Gastroesophageal sphincter (tissue), 4 donors: Measurements from ENCODE around the gene OSGIN1. TPM values are rescaled to one million over a fixed set of nuclear protein-coding genes. Genes with fewer than 3 reads are reported as not detected.

Source experiments
- ATAC-seq: fragments of 150-250 bp; one replicate; pipeline ENCODE4 v1.9.1; 2016; ENCODE audit warnings: mild to moderate bottlenecking, moderate library complexity
- H3K27ac ChIP-seq, 4 donors: fragments of 200-600 bp; sonication (generic) in 3 of 4; 1 replicate in 3 of 4; 2 replicates in 1 of 4; pipeline ENCODE4 v1.5.1; 2016 to 2019
- H3K27me3 ChIP-seq: fragments of 200-600 bp; sonication (generic); one replicate; pipeline ENCODE4 v1.5.1; 2019
- H3K36me3 ChIP-seq, 2 donors: fragments of 200-600 bp; sonication (generic); one replicate each; pipeline ENCODE4 v1.5.1; 2019; ENCODE audit warnings: control low read depth in 1 of 2
- H3K4me1 ChIP-seq, 3 donors: fragments of 200-600 bp; sonication (generic); 1 replicate in 2 of 3; 2 replicates in 1 of 3; pipeline ENCODE4 v1.5.1; 2016 to 2019; ENCODE audit warnings: control low read depth in 2 of 3
- H3K4me3 ChIP-seq, 2 donors: fragments of 200-600 bp; sonication (generic); one replicate each; pipeline ENCODE4 v1.5.1; 2019; ENCODE audit warnings: mild to moderate bottlenecking in 1 of 2, moderate library complexity in 1 of 2
- H3K9me3 ChIP-seq, 3 donors: fragments of 200-600 bp; sonication (generic); one replicate each; pipeline ENCODE4 v1.5.1; 2017 to 2019; ENCODE audit warnings: control low read depth in 2 of 3
- CTCF ChIP-seq, 4 experiments: fragments of 200-600 bp in 2 of 4; fragments of 450-650 bp in 2 of 4; sonication (generic) in 1 of 4; IDR thresholded peaks; one replicate each; pipeline ENCODE4 v1.5.1; 2017 to 2019; ENCODE audit warnings: antibody characterized with exemption in 4 of 4, mild to moderate bottlenecking in 2 of 4, moderate library complexity in 2 of 4
- EP300 ChIP-seq: sonication (generic); formaldehyde crosslinking; IDR thresholded peaks from one replicate; pipeline ENCODE4 v1.6.1; 2017; ENCODE audit warnings: antibody characterized with exemption, mild to moderate bottlenecking
- POLR2A ChIP-seq, 2 donors: fragments of 450-650 bp; IDR thresholded peaks; one replicate each; pipeline ENCODE4 v1.6.1; 2017; ENCODE audit warnings: antibody characterized with exemption in 2 of 2, mild to moderate bottlenecking in 2 of 2, moderate library complexity in 1 of 2
- POLR2AphosphoS5 ChIP-seq: sonication (generic); formaldehyde crosslinking; IDR thresholded peaks from one replicate; pipeline ENCODE4 v1.6.1; 2017; ENCODE audit warnings: antibody characterized with exemption
- WGBS, 2 donors: methylation state at CpG; one replicate each; pipeline ENCODE4 v1.1.5; 2018; ENCODE audit warnings: low coverage in 1 of 2; 5-methylcytosine and 5-hydroxymethylcytosine counted together
- total RNA-seq, 4 donors: library from RNA; depleted of rRNA; stranded (reverse); fragments of >200 nt; gene quantifications; one replicate each; pipeline ENCODE4 v1.1.0, GENCODE V29; 2016

Gene OSGIN1
- total RNA-seq, 4 donors from 2014 or later = 7.9 to 12.5 (median 9.4) TPM

- Histone ChIP-seq H3K4me3 (no peak overlapping the region), H3K27ac (no peak overlapping the region), H3K9me3 (peaks cover 0 to 12% (median 0%) of the 10 kb centered on the region in 3 donors), H3K27me3 (peaks cover 14% of the 10 kb centered on the region), H3K4me1 (peaks cover 0 to 4% (median 0%) of the 10 kb centered on the region in 3 donors), H3K36me3 (no peaks in the 10 kb centered on the region)
- ATAC-seq = no peak
- TF ChIP-seq POLR2AphosphoS5 (no peak), POLR2A (IDR thresholded peaks at IDR 0.05) (no peak), EP300 (no peak), CTCF (IDR thresholded peaks at IDR 0.05) (no peak)
- 74 to 100% methylated on average over 1 to 9 of the region's 22 CpGs for WGBS, 2 donors
Observed at GRCh38 chr16:83973581-83974385, 20.7 kb downstream of the OSGIN1 start.

- TF ChIP-seq CTCF (IDR thresholded peaks at IDR 0.05) = no peak
- no peak for TF ChIP-seq POLR2A (IDR thresholded peaks at IDR 0.05)
- TF ChIP-seq POLR2AphosphoS5 = no peak
- no peak for TF ChIP-seq EP300
- whole genome bisulfite sequencing, 2 donors = 37 to 46% methylated on average over 5 to 7 of the region's 7 CpGs
- ATAC-seq = no peak
- no peaks in the 10 kb centered on the region for H3K36me3 ChIP-seq
- H3K27ac ChIP-seq = no peak overlapping the region
- H3K9me3 ChIP-seq = peaks cover 0 to 16% (median 0%) of the 10 kb centered on the region in 3 donors
- H3K4me3 ChIP-seq = no peak overlapping the region
- no peaks in the 10 kb centered on the region for H3K4me1 ChIP-seq
- peaks cover 7% of the 10 kb centered on the region for H3K27me3 ChIP-seq
Observed at GRCh38 chr16:83974475-83974874, 21.4 kb downstream of the OSGIN1 start.

- H3K9me3 ChIP-seq = peaks cover 0 to 16% (median 0%) of the 10 kb centered on the region in 3 donors
- 40 to 80% methylated on average over 1 of the region's 15 CpGs for WGBS, 2 donors
- H3K27me3 ChIP-seq = peaks cover 3% of the 10 kb centered on the region
- no peaks in the 10 kb centered on the region for H3K4me1 ChIP-seq
- ATAC-seq = no peak
- H3K36me3 ChIP-seq = no peaks in the 10 kb centered on the region
- no peak overlapping the region for H3K27ac ChIP-seq
- TF ChIP-seq CTCF (IDR thresholded peaks at IDR 0.05) (no peak), POLR2AphosphoS5 (no peak), EP300 (no peak), POLR2A (IDR thresholded peaks at IDR 0.05) (no peak)
- H3K4me3 ChIP-seq = no peak overlapping the region
Observed at GRCh38 chr16:83975590-83976260, 22.7 kb downstream of the OSGIN1 start.

GRCh38 chr16:83977056-83977815 is 24.2 kb downstream of the OSGIN1 start:
- TF ChIP-seq EP300 (no peak), POLR2AphosphoS5 (no peak)
- no peaks in the 10 kb centered on the region for H3K4me1 ChIP-seq
- peaks cover 0 to 21% (median 0%) of the 10 kb centered on the region in 3 donors for H3K9me3 ChIP-seq
- no peak overlapping the region for H3K4me3 ChIP-seq
- no peak overlapping the region for H3K27ac ChIP-seq
- WGBS, 2 donors = 20 to 60% methylated on average over 1 to 2 of the region's 6 CpGs
- H3K36me3 ChIP-seq = no peaks in the 10 kb centered on the region
- no peak for ATAC-seq
- peaks cover 3% of the 10 kb centered on the region for H3K27me3 ChIP-seq

GRCh38 chr16:83978401-83978904 is 25.4 kb downstream of the OSGIN1 start:
- Histone ChIP-seq H3K4me1 (no peaks in the 10 kb centered on the region), H3K4me3 (no peak overlapping the region), H3K36me3 (no peaks in the 10 kb centered on the region), H3K27ac (no peak overlapping the region), H3K27me3 (peaks cover 3% of the 10 kb centered on the region), H3K9me3 (peaks cover 0 to 21% (median 0%) of the 10 kb centered on the region in 3 donors)
- TF ChIP-seq EP300 = no peak
- TF ChIP-seq POLR2AphosphoS5 = no peak
- no peak for TF ChIP-seq CTCF (IDR thresholded peaks at IDR 0.05)
- TF ChIP-seq POLR2A (IDR thresholded peaks at IDR 0.05) = no peak
- 77% methylated on average over 3 of the region's 5 CpGs; no CpG with 5 or more reads in 1 of the 2 donors for WGBS, 2 donors
- ATAC-seq = no peak
